ENCODE results near the gene EPB41.
A peak's percentile ranks its signal among the peaks of the same experiment; 100 is the strongest.

GRCh38 chr1:28882009-28882628, 32.2 kb upstream of the EPB41 start:
- TF ChIP-seq, protein P1, sequence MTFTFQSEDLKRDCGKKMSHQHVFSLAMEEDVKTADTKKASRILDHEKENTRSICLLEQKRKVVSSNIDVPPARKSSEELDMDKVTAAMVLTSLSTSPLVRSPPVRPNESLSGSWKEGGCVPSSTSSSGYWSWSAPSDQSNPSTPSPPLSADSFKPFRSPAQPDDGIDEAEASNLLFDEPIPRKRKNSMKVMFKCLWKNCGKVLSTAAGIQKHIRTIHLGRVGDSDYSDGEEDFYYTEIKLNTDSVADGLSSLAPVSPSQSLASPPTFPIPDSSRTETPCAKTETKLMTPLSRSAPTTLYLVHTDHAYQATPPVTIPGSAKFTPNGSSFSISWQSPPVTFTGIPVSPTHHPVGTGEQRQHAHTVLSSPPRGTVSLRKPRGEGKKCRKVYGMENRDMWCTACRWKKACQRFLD (tag by site-specific recombination; IDR thresholded peaks at IDR 0.05) = no peak
- TF ChIP-seq ZNF302 (tag by site-specific recombination; IDR thresholded peaks at IDR 0.05; ENCODE audit: low read depth) (no peak), ZNF510 (tag by site-specific recombination; IDR thresholded peaks at IDR 0.05; ENCODE audit: insufficient replicate concordance) (no peak), CTCF (tag by site-specific recombination; IDR thresholded peaks at IDR 0.05) (peak; percentile 100), SP7 (tag by site-specific recombination; IDR thresholded peaks at IDR 0.05) (peak; percentile 82), HIC1 (tag by site-specific recombination; IDR thresholded peaks at IDR 0.05) (no peak), KLF10 (tag by site-specific recombination; IDR thresholded peaks at IDR 0.05) (no peak), ZNF747 (tag by site-specific recombination; IDR thresholded peaks at IDR 0.05) (no peak)
- TF ChIP-seq, protein P2, sequence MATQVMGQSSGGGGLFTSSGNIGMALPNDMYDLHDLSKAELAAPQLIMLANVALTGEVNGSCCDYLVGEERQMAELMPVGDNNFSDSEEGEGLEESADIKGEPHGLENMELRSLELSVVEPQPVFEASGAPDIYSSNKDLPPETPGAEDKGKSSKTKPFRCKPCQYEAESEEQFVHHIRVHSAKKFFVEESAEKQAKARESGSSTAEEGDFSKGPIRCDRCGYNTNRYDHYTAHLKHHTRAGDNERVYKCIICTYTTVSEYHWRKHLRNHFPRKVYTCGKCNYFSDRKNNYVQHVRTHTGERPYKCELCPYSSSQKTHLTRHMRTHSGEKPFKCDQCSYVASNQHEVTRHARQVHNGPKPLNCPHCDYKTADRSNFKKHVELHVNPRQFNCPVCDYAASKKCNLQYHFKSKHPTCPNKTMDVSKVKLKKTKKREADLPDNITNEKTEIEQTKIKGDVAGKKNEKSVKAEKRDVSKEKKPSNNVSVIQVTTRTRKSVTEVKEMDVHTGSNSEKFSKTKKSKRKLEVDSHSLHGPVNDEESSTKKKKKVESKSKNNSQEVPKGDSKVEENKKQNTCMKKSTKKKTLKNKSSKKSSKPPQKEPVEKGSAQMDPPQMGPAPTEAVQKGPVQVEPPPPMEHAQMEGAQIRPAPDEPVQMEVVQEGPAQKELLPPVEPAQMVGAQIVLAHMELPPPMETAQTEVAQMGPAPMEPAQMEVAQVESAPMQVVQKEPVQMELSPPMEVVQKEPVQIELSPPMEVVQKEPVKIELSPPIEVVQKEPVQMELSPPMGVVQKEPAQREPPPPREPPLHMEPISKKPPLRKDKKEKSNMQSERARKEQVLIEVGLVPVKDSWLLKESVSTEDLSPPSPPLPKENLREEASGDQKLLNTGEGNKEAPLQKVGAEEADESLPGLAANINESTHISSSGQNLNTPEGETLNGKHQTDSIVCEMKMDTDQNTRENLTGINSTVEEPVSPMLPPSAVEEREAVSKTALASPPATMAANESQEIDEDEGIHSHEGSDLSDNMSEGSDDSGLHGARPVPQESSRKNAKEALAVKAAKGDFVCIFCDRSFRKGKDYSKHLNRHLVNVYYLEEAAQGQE (tag by site-specific recombination; IDR thresholded peaks at IDR 0.05) = no peak
